Activated T-cell treated with anti-CD3 and anti-CD28 coated beads, Interleukin-2, amount 50 U/mL, for 4 hours (primary cell): ENCODE measurements around the gene PRMT1. TPM values are rescaled to one million over a fixed set of nuclear protein-coding genes. Genes with fewer than 3 reads are reported as not detected.

Experiments used
- ATAC-seq, 2 donors: fragments of 200-7000 bp; cut with Tn5 transposase; one replicate each; pipeline ENCODE4 v1.10.0; 2021
- DNase-seq: peaks from one replicate; pipeline ENCODE4 v3.0.0-alpha.2; 2020
- H3K27me3 Mint-ChIP-seq: one replicate; pipeline ENCODE4 v1.8.0; 2021; ENCODE audit warnings: low read depth, mixed read lengths
- H3K36me3 Mint-ChIP-seq: one replicate; pipeline ENCODE4 v1.8.0; 2022; ENCODE audit warnings: mixed read lengths; ENCODE audit not compliant: insufficient read depth
- H3K4me1 Mint-ChIP-seq: one replicate; pipeline ENCODE4 v1.8.0; 2021; ENCODE audit warnings: low read depth, mixed read lengths
- H3K4me3 Mint-ChIP-seq: one replicate; pipeline ENCODE4 v1.8.0; 2021; ENCODE audit warnings: mild to moderate bottlenecking, moderate library complexity, mixed read lengths
- H3K9me3 Mint-ChIP-seq: one replicate; pipeline ENCODE4 v1.8.0; 2021; ENCODE audit warnings: mixed read lengths
- total RNA-seq, 3 donors: library from RNA; stranded (reverse); gene quantifications; one replicate each; pipeline ENCODE4 v1.2.1, GENCODE V29; 2021

Gene PRMT1
- total RNA-seq, 3 donors from 2014 or later: 692 to 815 (median 725) TPM

DNA sequence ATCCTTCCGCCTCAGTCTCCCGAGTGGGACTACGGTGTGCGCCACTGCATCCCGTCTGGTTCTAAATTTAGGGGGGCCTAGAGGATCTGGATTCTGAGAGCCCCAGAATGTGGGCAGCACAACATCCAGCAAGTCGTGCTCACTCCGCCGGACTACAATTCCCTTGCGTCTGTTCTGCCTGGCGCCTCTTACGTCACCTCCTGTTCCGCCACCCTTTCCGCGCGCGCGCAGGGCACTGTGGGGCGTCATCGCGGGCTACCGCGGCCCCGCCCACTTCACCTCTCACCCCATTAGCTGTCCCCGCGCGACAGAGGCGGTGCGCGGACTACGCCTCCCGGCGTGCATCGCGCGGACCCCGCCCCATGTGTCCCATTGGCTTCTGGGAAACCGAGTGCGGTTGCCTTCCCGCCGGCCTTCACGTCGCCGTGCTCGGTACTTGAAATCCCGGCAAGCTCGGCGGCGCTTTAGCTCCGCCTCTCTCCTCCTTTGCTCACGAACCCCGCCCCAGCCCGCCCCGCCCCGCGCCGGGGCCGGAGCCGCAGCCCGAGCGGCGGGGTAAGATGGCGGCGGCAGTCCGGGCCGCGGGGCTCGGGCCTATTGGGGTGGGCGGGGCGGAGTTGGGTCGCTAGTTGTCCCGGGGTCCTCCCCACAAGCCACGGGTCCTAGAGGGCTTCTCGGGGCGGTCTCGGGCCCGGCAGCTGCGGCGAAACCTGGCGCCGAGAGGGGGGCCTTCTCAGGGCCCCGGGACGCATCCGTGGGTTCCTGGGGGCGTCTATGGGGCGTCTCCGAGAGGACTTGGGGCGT lies 35.2 kb upstream of the PRMT1 start, which contains the start of gene SCAF1:
SCAF1 (plus strand) TSS at position 522 of the 804 bp plus-strand sequence. CDS start 2,818 bp downstream, outside the sequence.
- ATAC-seq: peak; percentile 71 to 72
- Mint-ChIP-seq H3K4me1 (peaks cover 61% of the 10 kb centered on the region), H3K36me3 (peaks cover 6% of the 10 kb centered on the region), H3K9me3 (no peaks in the 10 kb centered on the region), H3K4me3 (peak within 1 kb of the TSS; percentile 98), H3K27me3 (no peaks in the 10 kb centered on the region)
- peak; percentile 99 for DNase-seq

DNA sequence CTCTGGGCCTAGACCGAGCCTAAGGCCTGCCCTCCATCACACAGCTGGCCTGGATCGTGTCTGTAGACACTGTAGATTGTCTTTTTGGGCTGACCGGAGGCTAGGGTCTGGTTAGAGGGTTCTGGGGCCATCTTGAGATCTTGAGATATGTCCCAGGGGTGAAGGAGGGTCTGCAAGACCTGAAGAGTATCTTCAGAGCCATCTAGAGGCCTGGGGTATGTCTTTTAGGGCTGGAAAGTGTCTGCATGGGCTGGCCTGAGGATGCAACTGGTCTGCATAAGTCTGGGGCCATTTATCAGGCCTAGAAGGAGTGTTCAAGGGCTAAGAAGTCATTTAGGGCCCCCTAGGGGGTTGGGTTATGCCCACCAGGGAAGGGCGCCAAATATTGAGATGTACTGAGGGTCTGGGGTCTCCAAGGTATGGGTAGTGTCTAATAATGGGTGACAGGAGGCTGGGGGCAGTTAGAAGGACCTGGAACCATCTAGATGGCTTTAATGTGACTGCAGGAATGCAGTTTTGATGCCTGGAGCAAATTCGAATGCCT lies 34.5 kb upstream of the PRMT1 start:
- peak overlapping the region; percentile 98 for H3K4me3 Mint-ChIP-seq
- peaks cover 7% of the 10 kb centered on the region for H3K36me3 Mint-ChIP-seq
- H3K9me3 Mint-ChIP-seq: no peaks in the 10 kb centered on the region
- H3K4me1 Mint-ChIP-seq: peaks cover 61% of the 10 kb centered on the region
- ATAC-seq (no peak), DNase-seq (no peak)
- H3K27me3 Mint-ChIP-seq: no peaks in the 10 kb centered on the region

DNA sequence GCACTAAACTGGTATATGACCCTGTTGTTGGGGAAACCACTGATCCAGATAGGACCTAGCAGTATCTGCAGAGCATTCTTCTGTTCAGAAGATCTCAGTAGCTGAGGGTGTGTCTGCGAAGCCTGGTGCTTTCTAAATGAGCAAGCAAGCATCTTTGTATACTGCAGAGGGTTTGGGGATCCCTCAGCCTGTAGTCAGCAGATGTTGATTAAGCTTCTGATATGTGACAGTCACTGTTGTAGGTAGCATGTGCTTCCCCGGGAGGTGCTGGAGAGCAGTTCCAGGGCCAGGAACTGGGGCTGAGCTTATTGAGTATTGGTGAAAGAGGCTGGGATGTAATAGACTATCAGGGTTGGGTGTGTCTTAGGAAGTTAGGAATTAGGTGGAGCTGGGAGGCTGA lies 33.6 kb upstream of the PRMT1 start:
- H3K9me3 Mint-ChIP-seq: no peaks in the 10 kb centered on the region
- H3K4me1 Mint-ChIP-seq: peaks cover 55% of the 10 kb centered on the region
- H3K36me3 Mint-ChIP-seq: peaks cover 7% of the 10 kb centered on the region
- H3K27me3 Mint-ChIP-seq: no peaks in the 10 kb centered on the region
- DNase-seq: no peak
- H3K4me3 Mint-ChIP-seq: peak overlapping the region; percentile 98
- ATAC-seq: no peak

DNA sequence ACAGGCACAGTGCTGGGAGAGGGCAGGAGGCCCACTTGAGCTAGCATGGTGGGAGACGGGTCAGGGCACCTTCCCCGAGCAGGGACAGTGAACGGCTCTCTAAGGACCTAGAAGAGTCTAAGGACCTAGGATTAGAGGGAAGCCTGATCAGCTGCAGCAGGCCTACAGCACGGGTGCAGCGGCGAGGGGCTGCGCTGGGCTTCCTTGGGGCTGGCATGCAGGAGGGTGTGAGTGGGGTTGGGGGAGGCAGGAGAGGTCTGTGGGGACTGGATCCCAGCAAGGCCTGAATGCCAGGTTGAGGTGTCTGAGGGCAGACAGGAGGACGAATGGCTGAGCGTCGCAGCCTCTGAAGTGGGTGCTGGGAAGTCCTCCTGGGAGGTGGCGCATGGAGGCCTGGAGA lies 31.5 kb upstream of the PRMT1 start:
- H3K36me3 Mint-ChIP-seq: peaks cover 16% of the 10 kb centered on the region
- H3K9me3 Mint-ChIP-seq: no peaks in the 10 kb centered on the region
- DNase-seq (no peak), ATAC-seq (no peak)
- peaks cover 38% of the 10 kb centered on the region for H3K4me1 Mint-ChIP-seq
- H3K4me3 Mint-ChIP-seq: no peak overlapping the region
- H3K27me3 Mint-ChIP-seq: no peaks in the 10 kb centered on the region

DNA sequence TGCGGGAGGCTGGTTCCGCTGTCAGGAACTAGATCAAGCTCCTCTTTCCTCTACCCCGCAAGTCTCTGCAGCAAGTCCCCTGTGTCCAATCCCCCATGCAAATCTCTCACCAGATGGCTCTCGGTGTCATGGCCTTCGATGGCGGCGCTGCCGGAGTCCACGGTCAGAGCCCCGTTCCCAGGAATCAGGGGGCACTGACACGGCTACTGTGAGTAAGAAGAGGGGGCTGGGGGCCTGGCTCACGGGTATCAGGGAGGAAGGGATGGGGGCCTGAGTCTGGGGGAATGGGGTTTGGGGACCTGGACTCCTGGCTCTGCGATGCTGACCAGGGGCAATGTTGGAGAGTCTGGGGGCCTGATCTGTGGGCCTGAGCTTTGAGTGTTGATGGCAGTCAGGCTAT lies 31.1 kb upstream of the PRMT1 start:
- no peak for ATAC-seq
- no peaks in the 10 kb centered on the region for H3K9me3 Mint-ChIP-seq
- peaks cover 34% of the 10 kb centered on the region for H3K4me1 Mint-ChIP-seq
- H3K27me3 Mint-ChIP-seq: no peaks in the 10 kb centered on the region
- H3K4me3 Mint-ChIP-seq: no peak overlapping the region
- DNase-seq: no peak
- peaks cover 17% of the 10 kb centered on the region for H3K36me3 Mint-ChIP-seq

DNA sequence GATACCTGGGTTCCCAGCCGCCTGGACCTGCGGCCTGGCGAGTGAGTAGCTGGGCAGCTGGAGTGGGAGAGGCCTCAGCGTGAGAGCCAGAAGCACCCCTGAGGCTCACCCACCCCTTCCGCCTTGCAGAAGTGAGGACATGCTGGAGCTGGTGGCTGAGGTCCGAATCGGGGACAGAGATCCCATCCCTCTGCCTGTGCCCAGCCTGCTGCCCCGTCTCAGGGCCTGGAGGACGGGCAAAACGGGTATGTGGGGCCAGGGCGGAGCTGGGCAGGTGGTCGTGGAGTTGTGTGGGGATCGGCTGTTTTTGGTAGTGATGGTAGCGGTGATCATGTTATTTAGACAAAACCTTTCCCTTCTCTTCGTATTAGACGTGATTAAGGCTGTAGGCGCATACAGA lies 30.5 kb upstream of the PRMT1 start:
- Mint-ChIP-seq H3K4me1 (peaks cover 32% of the 10 kb centered on the region), H3K9me3 (no peaks in the 10 kb centered on the region), H3K4me3 (no peak overlapping the region), H3K36me3 (peaks cover 17% of the 10 kb centered on the region), H3K27me3 (no peaks in the 10 kb centered on the region)
- DNase-seq (no peak), ATAC-seq (no peak)

DNA sequence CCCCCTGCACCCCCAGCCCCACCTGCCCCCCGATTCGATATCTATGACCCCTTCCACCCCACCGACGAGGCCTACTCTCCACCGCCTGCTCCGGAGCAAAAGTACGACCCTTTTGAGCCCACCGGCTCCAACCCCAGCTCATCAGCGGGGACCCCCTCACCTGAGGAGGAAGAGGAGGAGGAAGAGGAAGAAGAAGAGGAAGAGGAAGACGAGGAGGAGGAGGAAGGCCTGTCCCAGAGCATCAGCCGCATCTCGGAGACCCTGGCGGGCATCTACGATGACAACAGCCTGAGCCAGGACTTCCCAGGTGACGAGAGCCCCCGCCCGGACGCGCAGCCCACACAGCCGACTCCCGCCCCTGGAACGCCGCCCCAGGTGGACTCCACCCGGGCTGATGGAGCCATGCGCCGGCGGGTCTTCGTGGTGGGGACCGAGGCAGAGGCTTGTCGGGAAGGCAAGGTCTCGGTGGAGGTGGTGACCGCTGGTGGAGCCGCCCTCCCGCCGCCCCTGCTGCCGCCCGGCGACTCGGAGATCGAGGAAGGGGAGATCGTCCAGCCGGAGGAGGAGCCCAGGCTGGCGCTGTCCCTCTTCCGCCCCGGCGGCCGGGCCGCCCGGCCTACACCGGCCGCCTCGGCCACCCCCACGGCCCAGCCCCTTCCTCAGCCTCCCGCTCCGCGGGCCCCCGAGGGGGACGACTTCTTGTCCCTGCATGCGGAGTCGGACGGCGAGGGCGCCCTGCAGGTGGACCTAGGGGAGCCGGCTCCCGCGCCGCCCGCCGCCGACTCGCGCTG lies 25.8 kb upstream of the PRMT1 start:
- no peaks in the 10 kb centered on the region for H3K4me1 Mint-ChIP-seq
- no peak for DNase-seq
- no peak for ATAC-seq
- H3K9me3 Mint-ChIP-seq: no peaks in the 10 kb centered on the region
- no peaks in the 10 kb centered on the region for H3K27me3 Mint-ChIP-seq
- peaks cover 26% of the 10 kb centered on the region for H3K36me3 Mint-ChIP-seq
- H3K4me3 Mint-ChIP-seq: no peak overlapping the region

DNA sequence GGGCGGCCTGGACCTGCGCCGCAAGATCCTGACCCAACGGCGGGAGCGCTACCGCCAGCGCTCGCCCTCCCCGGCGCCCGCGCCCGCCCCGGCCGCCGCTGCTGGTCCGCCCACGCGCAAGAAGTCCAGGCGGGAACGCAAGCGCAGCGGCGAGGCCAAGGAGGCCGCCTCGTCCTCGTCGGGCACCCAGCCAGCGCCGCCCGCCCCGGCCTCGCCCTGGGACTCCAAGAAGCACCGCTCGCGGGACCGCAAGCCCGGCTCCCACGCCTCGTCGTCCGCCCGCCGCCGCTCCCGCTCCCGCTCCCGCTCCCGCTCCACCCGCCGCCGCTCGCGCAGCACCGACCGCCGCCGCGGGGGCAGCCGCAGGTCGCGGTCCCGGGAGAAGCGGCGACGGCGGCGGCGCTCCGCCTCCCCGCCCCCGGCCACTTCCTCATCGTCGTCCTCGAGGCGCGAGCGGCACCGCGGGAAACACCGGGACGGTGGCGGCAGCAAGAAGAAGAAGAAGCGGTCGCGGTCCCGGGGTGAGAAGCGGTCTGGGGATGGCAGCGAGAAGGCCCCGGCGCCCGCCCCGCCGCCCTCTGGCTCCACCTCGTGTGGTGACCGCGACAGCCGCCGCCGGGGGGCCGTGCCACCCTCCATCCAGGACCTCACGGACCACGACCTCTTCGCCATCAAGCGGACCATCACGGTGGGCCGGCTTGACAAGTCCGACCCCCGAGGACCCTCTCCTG lies 25.1 kb upstream of the PRMT1 start:
- ATAC-seq (no peak), DNase-seq (no peak)
- Mint-ChIP-seq H3K9me3 (no peaks in the 10 kb centered on the region), H3K27me3 (no peaks in the 10 kb centered on the region), H3K36me3 (peaks cover 29% of the 10 kb centered on the region), H3K4me3 (no peak overlapping the region), H3K4me1 (no peaks in the 10 kb centered on the region)

DNA sequence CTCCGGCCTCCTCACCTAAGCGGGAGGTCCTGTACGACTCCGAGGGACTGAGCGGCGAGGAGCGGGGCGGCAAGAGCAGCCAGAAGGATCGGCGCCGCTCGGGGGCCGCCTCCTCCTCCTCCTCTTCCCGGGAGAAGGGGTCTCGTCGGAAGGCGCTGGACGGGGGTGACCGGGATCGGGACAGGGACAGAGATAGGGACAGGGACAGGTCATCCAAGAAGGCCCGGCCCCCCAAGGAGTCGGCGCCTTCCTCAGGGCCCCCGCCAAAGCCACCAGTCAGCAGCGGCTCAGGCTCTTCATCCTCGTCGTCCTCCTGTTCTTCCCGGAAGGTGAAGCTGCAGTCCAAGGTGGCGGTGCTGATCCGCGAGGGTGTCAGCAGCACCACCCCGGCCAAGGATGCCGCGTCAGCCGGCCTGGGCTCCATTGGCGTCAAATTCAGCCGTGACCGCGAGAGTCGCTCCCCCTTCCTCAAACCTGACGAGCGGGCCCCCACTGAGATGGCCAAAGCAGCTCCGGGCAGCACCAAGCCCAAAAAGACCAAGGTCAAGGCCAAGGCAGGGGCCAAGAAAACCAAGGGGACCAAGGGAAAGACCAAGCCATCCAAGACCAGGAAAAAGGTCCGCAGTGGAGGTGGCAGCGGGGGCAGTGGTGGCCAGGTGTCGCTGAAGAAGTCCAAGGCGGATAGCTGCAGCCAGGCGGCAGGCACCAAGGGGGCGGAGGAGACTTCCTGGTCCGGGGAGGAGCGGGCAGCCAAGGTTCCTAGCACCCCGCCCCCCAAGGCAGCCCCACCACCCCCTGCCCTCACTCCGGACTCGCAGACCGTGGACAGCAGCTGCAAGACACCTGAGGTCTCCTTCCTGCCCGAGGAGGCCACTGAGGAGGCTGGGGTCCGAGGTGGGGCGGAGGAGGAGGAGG lies 24.3 kb upstream of the PRMT1 start:
- Mint-ChIP-seq H3K4me3 (no peak overlapping the region), H3K4me1 (no peaks in the 10 kb centered on the region), H3K9me3 (no peaks in the 10 kb centered on the region), H3K27me3 (no peaks in the 10 kb centered on the region), H3K36me3 (peaks cover 31% of the 10 kb centered on the region)
- ATAC-seq (no peak), DNase-seq (no peak)

DNA sequence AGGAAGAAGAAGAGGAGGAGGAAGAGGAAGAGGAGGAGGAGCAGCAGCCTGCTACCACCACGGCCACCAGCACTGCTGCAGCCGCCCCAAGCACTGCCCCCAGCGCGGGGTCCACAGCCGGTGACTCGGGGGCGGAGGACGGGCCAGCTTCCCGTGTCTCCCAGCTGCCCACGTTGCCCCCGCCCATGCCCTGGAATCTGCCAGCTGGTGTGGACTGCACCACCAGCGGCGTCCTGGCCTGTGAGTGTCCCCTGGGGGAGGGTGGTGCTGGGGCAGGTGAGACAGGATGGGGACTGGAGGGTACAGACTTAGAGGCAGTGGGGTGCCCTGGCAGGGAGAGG lies 23.6 kb upstream of the PRMT1 start:
- H3K9me3 Mint-ChIP-seq: no peaks in the 10 kb centered on the region
- DNase-seq: no peak
- no peaks in the 10 kb centered on the region for H3K27me3 Mint-ChIP-seq
- H3K4me3 Mint-ChIP-seq: no peak overlapping the region
- ATAC-seq: no peak
- H3K36me3 Mint-ChIP-seq: peaks cover 31% of the 10 kb centered on the region
- no peaks in the 10 kb centered on the region for H3K4me1 Mint-ChIP-seq

DNA sequence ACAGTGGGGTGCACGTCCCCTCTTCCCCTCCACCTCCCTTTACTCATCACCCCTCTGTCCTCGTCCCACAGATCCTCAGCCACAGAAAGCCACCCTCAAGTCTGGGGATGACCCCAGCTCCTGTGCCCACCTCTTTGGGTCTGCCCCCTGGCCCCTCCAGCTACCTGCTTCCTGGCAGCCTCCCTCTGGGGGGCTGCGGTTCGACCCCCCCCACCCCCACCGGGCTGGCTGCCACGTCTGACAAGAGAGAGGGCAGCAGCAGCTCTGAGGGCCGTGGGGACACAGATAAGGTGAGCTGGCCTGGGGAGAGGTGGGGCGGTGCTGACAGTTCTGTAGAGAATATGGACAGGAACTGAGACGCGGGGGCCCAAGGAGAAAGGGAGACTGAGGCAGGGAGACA lies 22.5 kb upstream of the PRMT1 start:
- Mint-ChIP-seq H3K36me3 (peaks cover 28% of the 10 kb centered on the region), H3K9me3 (no peaks in the 10 kb centered on the region), H3K4me1 (no peaks in the 10 kb centered on the region), H3K4me3 (no peak overlapping the region), H3K27me3 (no peaks in the 10 kb centered on the region)
- DNase-seq (no peak), ATAC-seq (no peak)

DNA sequence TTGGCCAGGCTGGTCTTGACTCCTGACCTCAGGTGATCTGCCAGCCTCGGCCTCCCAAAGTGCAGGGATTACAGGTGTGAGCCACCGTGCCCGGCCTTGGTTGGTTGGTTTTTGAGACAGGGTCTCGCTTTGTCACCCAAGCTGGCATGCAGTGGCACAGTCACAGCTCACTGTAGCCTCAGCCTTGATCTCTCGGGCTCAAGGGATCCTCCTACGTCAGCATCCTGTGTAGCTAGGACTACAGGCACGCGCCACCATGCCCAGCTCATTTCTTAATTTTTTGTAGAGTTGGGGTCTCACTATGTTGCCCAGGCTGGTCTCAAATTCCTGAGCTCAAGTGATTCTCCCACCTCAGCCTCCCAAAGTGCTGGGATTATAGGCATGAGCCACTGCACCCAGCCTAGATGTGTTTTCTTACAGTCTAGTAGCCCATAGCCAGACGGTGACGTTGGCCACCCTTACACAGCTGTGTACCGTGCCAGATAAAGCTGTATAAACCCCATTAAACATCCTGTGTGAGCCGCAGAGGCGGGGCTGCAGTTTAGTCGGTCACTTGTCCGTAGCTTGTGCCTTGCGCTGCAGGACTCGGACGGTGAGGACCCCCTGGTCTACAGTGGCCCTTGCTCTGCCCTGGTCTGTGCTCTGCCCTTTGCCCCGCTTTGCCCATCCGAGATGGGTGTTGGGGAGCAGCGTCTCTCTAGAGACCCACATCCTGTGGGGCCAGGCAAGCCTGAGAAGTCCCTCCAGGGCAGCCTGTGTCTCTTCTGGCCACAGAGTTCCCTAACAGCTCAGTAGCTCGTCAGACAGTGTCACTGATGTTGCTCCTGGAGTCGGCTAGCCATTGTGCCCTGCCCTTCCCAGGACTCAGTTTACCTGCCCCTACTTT lies 21.3 kb upstream of the PRMT1 start:
- peaks cover 33% of the 10 kb centered on the region for H3K36me3 Mint-ChIP-seq
- no peaks in the 10 kb centered on the region for H3K27me3 Mint-ChIP-seq
- no peak overlapping the region for H3K4me3 Mint-ChIP-seq
- peaks cover 2% of the 10 kb centered on the region for H3K4me1 Mint-ChIP-seq
- DNase-seq (no peak), ATAC-seq (no peak)
- H3K9me3 Mint-ChIP-seq: no peaks in the 10 kb centered on the region
